Activated T-helper 17 cell treated with anti-CD3 and anti-CD28 coated beads, Interleukin-2, amount 50 U/mL, for 72 hours (primary cell): ENCODE data around the gene SIN3A. TPM values are rescaled to one million over a fixed set of nuclear protein-coding genes. Genes with fewer than 3 reads are reported as not detected.
"Not testable (repeated sequence)": the region's sequence is repeated elsewhere in the genome, so short reads cannot be mapped to it uniquely, and the experiment has no call there.

Experiments
- ATAC-seq: fragments of 150-1000 bp; cut with Tn5 transposase; replicated peaks from 2 replicates; pipeline ENCODE4 v1.10.0; 2021; ENCODE audit warnings: mild to moderate bottlenecking, moderate library complexity
- H3K27ac Mint-ChIP-seq: one replicate; pipeline ENCODE4 v1.8.0; 2022; ENCODE audit warnings: mixed read lengths
- H3K27me3 Mint-ChIP-seq: one replicate; pipeline ENCODE4 v1.8.0; 2022; ENCODE audit warnings: mixed read lengths
- H3K36me3 Mint-ChIP-seq: one replicate; pipeline ENCODE4 v1.8.0; 2022; ENCODE audit warnings: low read depth, mild to moderate bottlenecking, mixed read lengths
- H3K4me1 Mint-ChIP-seq: one replicate; pipeline ENCODE4 v1.8.0; 2022; ENCODE audit warnings: mixed read lengths
- H3K4me3 Mint-ChIP-seq: one replicate; pipeline ENCODE4 v1.8.0; 2022; ENCODE audit warnings: mild to moderate bottlenecking, mixed read lengths
- H3K9me3 Mint-ChIP-seq: one replicate; pipeline ENCODE4 v1.8.0; 2022; ENCODE audit warnings: mixed read lengths
- total RNA-seq, 2 donors: library from RNA; stranded (reverse); gene quantifications; one replicate each; pipeline ENCODE4 v1.2.3, GENCODE V29; 2022

Gene SIN3A
- total RNA-seq, 2 donors from 2014 or later, result 82.3 to 96.6 TPM

DNA sequence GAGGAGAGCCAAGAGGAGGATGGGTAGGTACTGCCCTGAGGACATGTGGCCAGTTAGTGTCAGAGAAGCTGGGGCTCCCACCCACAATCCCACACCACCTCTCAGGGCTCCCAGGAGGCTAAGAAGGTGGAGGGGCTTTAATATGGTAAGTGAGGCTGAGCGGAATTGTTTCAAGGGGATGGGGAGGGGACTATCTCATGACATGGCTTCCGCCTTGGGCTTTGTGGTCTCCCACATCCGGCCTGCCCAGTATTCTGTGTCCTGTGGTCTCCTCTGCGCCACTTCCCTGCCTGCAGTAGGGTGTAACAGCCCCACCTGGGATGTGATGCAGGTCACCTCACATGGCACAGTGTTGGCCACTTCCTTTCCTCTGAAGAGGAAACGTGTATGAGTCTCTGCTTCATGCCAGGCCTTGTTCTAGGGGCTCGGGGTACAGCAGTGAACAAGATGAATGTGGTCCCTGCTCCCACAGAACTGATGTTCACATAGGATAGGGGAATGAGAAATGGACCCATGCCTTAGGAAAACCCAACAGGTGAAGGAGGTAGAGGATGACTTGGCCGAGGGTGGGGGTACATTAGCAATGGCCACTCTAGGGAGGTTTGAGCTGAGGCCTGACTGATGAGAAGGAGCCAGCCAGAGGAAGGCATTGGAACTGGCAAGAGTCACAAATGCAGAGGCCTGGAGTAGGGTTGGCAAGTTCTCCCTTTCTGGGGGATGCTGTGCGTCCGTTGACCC lies 101.5 kb downstream of the SIN3A start:
- ATAC-seq, result peak; percentile 90
- Mint-ChIP-seq H3K36me3 (peaks cover 12% of the 10 kb centered on the region), H3K27ac (peak overlapping the region; percentile 91), H3K9me3 (peaks cover 7% of the 10 kb centered on the region), H3K4me1 (peaks cover 21% of the 10 kb centered on the region), H3K4me3 (peak overlapping the region; percentile 66), H3K27me3 (no peaks in the 10 kb centered on the region)

GRCh38 chr15:75349351-75349669 lies 102.2 kb downstream of the SIN3A start:
- not testable (repeated sequence) for H3K27me3 Mint-ChIP-seq, ATAC-seq, H3K9me3 Mint-ChIP-seq
- Mint-ChIP-seq H3K4me1 (peaks cover 21% of the 10 kb centered on the region), H3K27ac (peak overlapping the region; percentile 91), H3K36me3 (peaks cover 12% of the 10 kb centered on the region), H3K4me3 (peak overlapping the region; percentile 66)

GRCh38 chr15:75348562-75349350 lies 102.7 kb downstream of the SIN3A start:
- peak overlapping the region; percentile 66 for H3K4me3 Mint-ChIP-seq
- no peak for ATAC-seq
- H3K27me3 Mint-ChIP-seq, result no peaks in the 10 kb centered on the region
- H3K9me3 Mint-ChIP-seq, result peaks cover 7% of the 10 kb centered on the region
- H3K4me1 Mint-ChIP-seq, result peaks cover 21% of the 10 kb centered on the region
- H3K27ac Mint-ChIP-seq, result no peak overlapping the region
- peaks cover 12% of the 10 kb centered on the region for H3K36me3 Mint-ChIP-seq

- no peak for ATAC-seq
- Mint-ChIP-seq H3K9me3 (peaks cover 7% of the 10 kb centered on the region), H3K4me1 (peaks cover 21% of the 10 kb centered on the region), H3K4me3 (peak overlapping the region; percentile 90), H3K36me3 (peaks cover 12% of the 10 kb centered on the region), H3K27ac (no peak overlapping the region), H3K27me3 (no peaks in the 10 kb centered on the region)
These were observed 103.4 kb downstream of the SIN3A start for GRCh38 chr15:75348034-75348561.

- peaks cover 21% of the 10 kb centered on the region for H3K4me1 Mint-ChIP-seq
- peaks cover 7% of the 10 kb centered on the region for H3K9me3 Mint-ChIP-seq
- peak overlapping the region; percentile 90 for H3K4me3 Mint-ChIP-seq
- H3K27me3 Mint-ChIP-seq, result no peaks in the 10 kb centered on the region
- peak overlapping the region; percentile 87 for H3K27ac Mint-ChIP-seq
- ATAC-seq, result peak; percentile 65
- H3K36me3 Mint-ChIP-seq, result peaks cover 12% of the 10 kb centered on the region
These were observed 104.1 kb downstream of the SIN3A start for GRCh38 chr15:75347222-75348033.

DNA sequence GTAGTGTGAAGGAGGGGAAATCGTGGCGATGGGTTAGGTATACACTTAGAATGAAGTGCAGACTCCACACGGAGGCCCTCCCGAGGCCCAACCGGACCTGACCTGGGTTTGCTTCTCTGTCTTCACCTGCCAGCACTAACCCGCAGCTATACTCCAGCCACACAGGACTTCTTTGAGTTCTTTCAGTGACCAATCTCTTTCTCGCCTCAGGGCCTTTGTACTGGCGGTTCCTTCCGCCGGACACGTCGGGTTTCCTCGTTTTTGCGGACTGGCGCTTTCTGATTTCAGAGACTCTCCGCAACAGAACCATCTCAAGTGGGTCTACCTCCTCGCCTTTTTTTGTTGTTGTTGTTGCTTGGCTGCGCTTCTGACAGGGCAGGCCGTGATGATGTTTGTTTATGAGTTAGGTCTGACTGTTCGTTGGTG lies 104.7 kb downstream of the SIN3A start, which contains the start of gene NEIL1:
Gene NEIL1, plus strand, starts transcription at position 244 of the 426 bp plus-strand sequence. CDS start 1,867 bp downstream, outside the sequence.
- H3K9me3 Mint-ChIP-seq, result peaks cover 7% of the 10 kb centered on the region
- peak within 1 kb of the TSS; percentile 87 for H3K27ac Mint-ChIP-seq
- peaks cover 21% of the 10 kb centered on the region for H3K4me1 Mint-ChIP-seq
- no peaks in the 10 kb centered on the region for H3K27me3 Mint-ChIP-seq
- no peak for ATAC-seq
- H3K4me3 Mint-ChIP-seq, result peak within 1 kb of the TSS; percentile 90
- H3K36me3 Mint-ChIP-seq, result peaks cover 12% of the 10 kb centered on the region

GRCh38 chr15:75343953-75344352 lies 107.5 kb downstream of the SIN3A start:
- H3K27me3 Mint-ChIP-seq, H3K27ac Mint-ChIP-seq, H3K9me3 Mint-ChIP-seq, ATAC-seq, H3K4me3 Mint-ChIP-seq, H3K4me1 Mint-ChIP-seq: not testable (repeated sequence)
- peaks cover 19% of the 10 kb centered on the region for H3K36me3 Mint-ChIP-seq

- H3K4me1 Mint-ChIP-seq, result peaks cover 5% of the 10 kb centered on the region
- no peaks in the 10 kb centered on the region for H3K27me3 Mint-ChIP-seq
- H3K4me3 Mint-ChIP-seq, result no peak overlapping the region
- no peak for ATAC-seq
- no peaks in the 10 kb centered on the region for H3K9me3 Mint-ChIP-seq
- H3K36me3 Mint-ChIP-seq, result peaks cover 19% of the 10 kb centered on the region
- H3K27ac Mint-ChIP-seq, result no peak overlapping the region
These were observed 109.3 kb downstream of the SIN3A start for GRCh38 chr15:75342221-75342620.

DNA sequence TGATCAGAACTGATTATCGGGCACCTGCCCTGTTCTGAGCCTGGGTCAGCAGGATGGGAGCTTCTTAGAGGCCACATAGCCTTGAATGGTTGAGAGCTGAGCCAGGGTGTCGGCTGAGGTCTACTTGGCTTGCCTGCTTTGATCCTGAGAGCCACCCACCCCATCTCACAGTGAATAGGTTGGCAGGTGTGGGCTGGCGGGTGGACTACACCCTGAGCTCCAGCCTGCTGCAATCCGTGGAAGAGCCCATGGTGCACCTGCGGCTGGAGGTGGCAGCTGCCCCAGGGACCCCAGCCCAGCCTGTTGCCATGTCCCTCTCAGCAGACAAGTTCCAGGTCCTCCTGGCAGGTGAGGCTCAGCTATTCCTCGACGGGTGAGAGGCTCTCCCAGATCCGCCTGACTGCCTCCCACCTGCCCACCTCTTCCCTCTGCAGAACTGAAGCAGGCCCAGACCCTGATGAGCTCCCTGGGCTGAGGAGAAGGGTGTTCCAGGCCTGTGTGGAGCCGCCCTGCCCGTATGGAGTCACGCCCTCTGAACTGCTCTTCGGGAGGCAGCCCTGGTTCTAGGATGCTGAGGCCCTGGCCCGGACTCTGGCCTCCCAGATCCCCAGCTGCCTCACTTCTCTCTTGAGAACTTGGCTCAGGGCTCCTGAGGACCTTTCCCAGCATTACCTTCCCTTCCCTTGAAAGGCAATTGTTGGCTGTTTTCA lies 111.8 kb downstream of the SIN3A start:
- Mint-ChIP-seq H3K4me1 (peaks cover 11% of the 10 kb centered on the region), H3K36me3 (peaks cover 24% of the 10 kb centered on the region), H3K27me3 (no peaks in the 10 kb centered on the region), H3K9me3 (no peaks in the 10 kb centered on the region), H3K4me3 (no peak overlapping the region), H3K27ac (no peak overlapping the region)
- no peak for ATAC-seq

DNA sequence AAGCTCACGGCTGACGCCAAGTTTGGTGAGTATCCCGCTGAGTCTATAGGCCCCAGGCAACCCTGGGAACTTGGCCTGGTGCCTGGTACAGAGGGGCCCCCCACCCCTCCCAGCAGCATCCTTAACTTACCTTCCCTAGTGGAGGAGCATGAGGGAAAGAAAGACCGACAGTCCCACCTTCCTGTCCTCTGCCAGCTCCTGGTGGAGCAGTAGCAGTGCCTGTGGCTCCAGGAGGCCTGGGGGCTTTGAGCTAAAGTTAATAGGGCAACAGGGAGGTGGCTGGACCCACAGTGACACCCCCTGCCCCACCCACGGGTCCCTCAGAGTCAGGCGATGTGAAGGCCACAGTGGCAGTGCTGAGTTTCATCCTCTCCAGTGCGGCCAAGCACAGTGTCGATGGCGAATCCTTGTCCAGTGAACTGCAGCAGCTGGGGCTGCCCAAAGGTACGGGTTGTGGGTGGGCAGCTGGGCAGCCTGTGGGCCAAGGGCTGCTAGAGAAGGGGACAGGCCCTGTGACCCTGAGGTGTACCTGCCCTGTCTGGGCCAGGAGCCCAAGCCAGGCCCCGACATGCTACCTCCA lies 112.7 kb downstream of the SIN3A start:
- Mint-ChIP-seq H3K4me3 (no peak overlapping the region), H3K9me3 (no peaks in the 10 kb centered on the region), H3K4me1 (peaks cover 11% of the 10 kb centered on the region), H3K27ac (no peak overlapping the region), H3K27me3 (no peaks in the 10 kb centered on the region), H3K36me3 (peaks cover 24% of the 10 kb centered on the region)
- no peak for ATAC-seq

GRCh38 chr15:75335705-75336355 lies 115.7 kb downstream of the SIN3A start, which contains the start of gene COMMD4:
COMMD4 (plus strand) TSS chr15:75336063; CDS start chr15:75336090, 27 bp downstream.
- no peaks in the 10 kb centered on the region for H3K27me3 Mint-ChIP-seq

DNA sequence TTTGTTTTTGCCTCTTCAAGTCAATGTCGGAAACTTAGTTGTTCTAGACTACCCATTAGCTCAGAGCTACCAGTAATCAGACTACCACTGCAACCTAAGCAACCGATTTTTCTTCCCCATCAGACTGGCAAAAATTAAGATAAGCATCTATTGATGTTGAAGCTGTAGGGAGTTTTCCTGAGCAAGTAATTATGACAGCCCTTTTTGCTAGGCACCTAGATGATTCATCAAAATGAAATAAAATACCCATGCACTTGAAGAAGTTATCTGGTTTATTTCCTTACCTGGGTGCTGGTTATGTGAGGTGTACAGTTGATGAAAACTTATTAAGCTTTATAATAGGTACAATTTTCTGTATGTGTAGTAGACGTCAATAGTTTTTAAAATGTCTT lies 116.2 kb downstream of the SIN3A start:
- Mint-ChIP-seq H3K4me1 (peaks cover 11% of the 10 kb centered on the region), H3K9me3 (no peaks in the 10 kb centered on the region), H3K27ac (peak overlapping the region; percentile 97), H3K36me3 (peaks cover 14% of the 10 kb centered on the region), H3K27me3 (no peaks in the 10 kb centered on the region), H3K4me3 (peak overlapping the region; percentile 94)
- no peak for ATAC-seq

More at GRCh38 chr15:75335705-75336355, 115.7 kb downstream of the SIN3A start, which contains the start of gene COMMD4:
- peaks cover 16% of the 10 kb centered on the region for H3K36me3 Mint-ChIP-seq
- H3K4me1 Mint-ChIP-seq, result peaks cover 11% of the 10 kb centered on the region
- ATAC-seq, result peak; percentile 94
- H3K9me3 Mint-ChIP-seq, result no peaks in the 10 kb centered on the region
- peak within 1 kb of the TSS; percentile 94 for H3K4me3 Mint-ChIP-seq
- H3K27ac Mint-ChIP-seq, result peak within 1 kb of the TSS; percentile 97
